GM12873 (cell line): ENCODE data around the gene CHAT.
A peak's percentile ranks its signal among the peaks of the same experiment; 100 is the strongest.

ENCODE experiments used
- TF ChIP-seq, protein P1 (sequence below): IDR thresholded peaks from 2 replicates; pipeline ENCODE4 v1.5.1; 2012; ENCODE audit warnings: low read depth, mild to moderate bottlenecking, moderate library complexity, low read length, control low read depth; ENCODE audit not compliant: insufficient read depth; ENCODE audit errors: missing control alignments

Gene CHAT

DNA sequence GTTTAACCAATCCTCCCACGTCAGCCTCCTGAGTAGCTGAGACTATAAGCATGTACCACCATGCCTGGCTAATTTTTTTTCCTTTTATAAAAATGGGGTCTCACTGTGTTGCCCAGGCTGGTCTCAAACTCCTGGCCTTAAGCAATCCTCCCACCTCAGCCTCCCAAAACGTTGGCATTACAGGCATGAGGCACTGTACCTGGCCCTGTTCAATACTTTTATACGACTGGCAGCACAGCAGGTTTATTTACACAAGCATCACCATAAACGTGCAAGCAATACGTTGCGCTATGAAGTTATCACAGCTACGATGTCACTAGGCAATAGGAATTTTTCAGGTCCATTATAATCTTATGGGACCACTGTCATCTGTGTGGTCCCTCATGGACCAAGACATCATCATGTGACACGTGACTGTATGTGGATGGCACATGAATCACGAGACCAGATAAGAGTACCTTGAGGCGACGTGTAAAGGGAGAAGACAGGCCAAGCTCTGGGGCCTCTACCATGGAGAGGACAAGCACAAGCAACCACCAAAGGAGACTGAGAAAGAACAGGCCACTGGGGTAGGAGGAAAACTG lies 38.3 kb upstream of the CHAT start:
- TF ChIP-seq, protein P1, sequence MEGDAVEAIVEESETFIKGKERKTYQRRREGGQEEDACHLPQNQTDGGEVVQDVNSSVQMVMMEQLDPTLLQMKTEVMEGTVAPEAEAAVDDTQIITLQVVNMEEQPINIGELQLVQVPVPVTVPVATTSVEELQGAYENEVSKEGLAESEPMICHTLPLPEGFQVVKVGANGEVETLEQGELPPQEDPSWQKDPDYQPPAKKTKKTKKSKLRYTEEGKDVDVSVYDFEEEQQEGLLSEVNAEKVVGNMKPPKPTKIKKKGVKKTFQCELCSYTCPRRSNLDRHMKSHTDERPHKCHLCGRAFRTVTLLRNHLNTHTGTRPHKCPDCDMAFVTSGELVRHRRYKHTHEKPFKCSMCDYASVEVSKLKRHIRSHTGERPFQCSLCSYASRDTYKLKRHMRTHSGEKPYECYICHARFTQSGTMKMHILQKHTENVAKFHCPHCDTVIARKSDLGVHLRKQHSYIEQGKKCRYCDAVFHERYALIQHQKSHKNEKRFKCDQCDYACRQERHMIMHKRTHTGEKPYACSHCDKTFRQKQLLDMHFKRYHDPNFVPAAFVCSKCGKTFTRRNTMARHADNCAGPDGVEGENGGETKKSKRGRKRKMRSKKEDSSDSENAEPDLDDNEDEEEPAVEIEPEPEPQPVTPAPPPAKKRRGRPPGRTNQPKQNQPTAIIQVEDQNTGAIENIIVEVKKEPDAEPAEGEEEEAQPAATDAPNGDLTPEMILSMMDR = no peak

DNA sequence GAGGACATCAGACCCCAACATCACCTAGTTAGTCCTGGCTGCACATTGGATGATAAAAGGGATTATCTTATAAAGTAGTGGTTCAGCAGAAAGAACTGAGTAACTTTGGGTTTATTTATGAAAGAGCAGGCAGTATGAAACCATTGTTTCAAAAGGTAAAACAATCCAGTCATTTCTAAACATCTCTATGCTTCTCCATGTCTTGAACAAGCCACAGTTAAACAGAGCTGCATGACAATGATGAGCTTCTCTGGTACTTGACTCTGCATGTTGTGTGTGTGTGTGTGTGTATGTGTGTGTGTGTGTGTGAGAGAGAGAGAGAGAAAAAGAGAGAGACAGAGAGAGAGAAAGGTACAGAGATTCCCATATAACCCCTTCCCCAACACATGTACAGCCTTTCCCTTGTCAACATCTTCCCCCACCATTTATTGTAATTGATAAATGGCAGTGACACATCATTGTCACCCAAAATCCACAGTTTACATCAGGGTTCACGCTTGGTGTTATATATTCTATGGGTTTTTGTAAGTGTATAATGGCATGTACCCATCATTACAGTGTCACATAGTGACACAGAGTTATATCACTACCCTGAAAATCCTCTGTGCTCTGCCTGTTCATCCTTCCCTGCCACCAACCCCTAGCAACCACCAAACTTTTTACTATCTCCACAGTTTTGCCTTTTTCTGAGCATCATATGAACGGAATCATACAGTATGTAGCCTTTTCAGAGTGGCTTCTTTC lies 36.5 kb upstream of the CHAT start:
- TF ChIP-seq, protein P1 = no peak

DNA sequence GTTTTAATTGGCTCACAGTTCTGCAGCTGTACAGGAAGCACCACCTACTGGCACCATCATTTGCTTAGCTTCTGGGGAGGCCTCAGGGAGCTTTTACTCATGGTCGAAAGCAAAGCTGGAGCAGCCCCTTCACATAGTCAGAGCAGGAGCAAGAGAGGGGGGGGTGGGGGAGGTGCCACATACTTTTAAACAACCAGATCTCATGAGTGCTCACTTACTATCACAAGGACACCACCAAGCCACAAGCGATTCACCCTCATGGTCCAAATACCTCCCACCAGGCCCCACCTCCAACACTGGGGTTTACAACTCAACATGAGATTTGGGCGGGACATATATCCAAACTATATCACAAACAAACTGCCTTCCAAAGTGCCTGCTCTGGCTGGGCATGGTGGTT lies 35.4 kb upstream of the CHAT start:
- TF ChIP-seq, protein P1 = no peak

DNA sequence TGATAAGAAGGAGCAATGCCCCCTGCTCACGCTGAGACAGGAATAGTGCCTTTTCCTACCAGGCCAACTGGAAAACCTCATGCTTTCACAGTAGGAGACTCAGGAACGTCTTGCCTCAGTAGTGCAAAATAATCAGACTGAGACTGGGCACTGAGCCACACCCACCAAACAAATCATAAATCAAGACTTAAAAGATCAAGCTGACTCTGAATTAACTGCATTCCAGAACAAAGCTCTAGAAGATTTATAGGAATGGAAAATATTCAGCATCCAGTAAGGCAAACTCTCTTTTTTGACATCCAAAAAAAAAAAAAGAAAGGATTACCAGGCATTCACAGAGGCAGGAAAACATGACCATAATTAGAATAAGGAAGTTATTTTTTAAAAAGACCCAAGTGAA lies 34.2 kb upstream of the CHAT start:
- TF ChIP-seq, protein P1 = no peak

DNA sequence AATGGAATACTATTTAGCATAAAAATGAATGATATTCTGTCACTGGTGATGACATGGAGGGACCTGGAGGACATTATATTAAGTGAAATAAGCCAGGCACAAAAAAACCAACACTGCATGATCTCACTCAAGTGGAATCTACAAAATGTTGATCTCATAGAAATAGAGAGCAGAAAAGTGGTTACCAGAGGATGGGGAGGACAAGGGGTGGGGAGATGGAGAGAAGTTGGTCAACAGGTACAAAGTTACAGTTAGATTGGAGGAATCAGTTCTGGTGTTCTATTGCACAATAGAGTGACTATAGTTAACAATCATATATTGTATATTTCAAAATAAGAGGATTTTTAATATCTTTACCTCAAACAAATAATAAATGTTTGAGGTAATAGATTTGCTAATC lies 28.4 kb upstream of the CHAT start:
- TF ChIP-seq, protein P1 = no peak

DNA sequence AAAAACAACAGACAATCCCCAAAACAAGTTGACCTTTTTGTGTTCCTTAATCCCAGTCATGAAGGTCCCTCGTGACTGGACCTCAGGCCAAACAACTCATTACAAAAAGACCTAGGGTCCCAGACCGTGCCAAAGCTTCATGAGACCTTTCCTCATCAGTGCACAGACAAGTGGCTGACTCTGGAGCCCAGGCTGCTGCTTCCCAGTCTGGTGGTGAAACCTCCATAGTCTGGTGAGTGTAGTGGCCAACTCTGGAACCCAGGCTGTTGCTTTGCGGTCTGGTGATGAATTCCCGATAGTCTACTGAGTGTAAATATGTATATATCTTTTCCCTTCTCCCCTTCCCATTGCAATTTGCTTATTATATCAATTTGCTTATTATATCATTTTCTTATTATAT lies 25.9 kb upstream of the CHAT start:
- TF ChIP-seq, protein P1 = no peak

DNA sequence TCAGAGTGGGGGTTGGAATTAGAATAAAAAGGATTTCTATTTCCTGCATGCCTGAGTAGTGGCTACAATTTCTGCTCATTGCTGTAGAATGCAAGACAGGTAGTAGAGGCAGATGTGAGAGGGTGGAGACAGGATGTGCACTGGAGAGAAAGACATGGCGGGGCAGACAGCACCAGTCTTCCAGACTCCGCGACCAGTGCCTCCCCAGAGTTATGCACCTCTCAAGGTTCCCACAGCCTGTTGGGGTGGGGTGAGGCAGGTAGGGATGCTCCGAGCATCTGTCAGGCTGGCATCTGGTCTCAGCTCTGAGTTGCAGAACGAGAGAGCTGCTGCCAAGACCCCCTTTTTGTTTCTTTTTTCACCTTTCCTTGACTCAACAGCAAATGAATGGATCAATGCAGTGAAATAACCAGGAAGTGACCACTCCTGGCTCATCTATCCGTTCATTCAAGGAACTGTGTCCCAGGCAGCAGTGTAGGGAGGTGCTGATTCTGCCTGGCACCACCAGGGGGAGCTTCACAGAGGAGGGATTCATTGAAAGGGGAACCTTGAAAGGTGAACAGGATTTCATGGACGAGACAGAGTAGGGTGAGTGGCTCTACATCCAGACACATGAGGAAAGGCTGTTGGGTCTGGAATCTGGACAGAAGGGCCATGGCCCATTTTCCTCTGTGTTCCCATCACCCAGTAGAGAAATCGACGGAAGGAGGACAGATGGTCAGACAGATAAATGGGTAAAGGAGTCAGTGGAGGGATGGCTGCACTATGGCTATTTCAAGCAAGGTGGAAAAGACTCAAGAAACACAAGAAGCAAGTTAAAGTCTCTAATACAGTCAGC lies 20.9 kb upstream of the CHAT start:
- TF ChIP-seq, protein P1 = peak; percentile 97
